HL-60/S4 (cell line): ENCODE results near the gene SLC25A51.

ENCODE experiments used
- in situ Hi-C: fragments of 300-500 bp; cut with MboI; formaldehyde crosslinking; loops from 2 replicates; pipeline ENCODE4 v1.14.3; 2022; ENCODE audit warnings: low sequenced_read_pairs

The SLC25A51 gene, protein sequence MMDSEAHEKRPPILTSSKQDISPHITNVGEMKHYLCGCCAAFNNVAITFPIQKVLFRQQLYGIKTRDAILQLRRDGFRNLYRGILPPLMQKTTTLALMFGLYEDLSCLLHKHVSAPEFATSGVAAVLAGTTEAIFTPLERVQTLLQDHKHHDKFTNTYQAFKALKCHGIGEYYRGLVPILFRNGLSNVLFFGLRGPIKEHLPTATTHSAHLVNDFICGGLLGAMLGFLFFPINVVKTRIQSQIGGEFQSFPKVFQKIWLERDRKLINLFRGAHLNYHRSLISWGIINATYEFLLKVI

DNA sequence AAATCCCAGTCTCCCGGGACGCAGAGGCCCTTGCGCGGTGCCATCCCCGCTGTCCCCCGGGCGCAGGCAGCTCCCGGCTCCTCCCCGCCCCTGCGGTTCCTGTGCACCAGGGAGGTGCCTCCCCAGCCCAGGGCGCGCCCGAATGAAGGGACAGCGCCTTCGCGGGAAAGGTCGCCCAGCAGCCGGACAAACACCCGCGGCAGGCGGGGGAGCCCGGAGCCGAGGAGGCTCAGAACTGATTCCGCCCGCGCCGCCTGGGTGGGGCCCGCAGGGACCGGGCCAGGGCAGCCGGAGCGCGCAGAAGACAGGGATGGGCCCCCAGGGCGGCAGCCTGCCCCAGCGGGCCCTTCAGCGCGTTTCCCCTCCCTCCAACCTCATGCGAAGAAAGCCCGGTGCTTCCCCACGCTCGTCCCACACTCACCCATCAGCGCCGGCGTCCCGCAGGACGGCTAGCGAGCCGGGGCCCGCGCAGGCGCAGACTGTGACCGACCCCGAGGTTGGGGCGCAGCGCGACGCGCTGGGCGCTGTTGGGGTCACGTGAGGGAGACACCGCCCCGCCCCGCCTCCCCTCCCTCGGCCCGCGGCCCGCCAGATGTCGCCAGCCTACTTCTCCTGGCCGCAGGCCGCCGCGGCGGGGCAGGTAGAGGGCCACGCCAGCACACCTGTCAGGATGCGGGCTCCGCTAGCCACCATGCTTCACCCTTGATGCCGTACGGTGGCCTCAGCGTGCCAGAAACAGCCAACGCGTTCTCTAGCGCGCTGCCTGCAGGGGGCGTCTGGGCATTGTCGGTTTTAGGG lies at the start of gene SLC25A51:
Gene SLC25A51 (minus strand): TSS at position 481 of the 798 bp plus-strand sequence. CDS start 15,577 bp downstream, outside the sequence.
- in situ Hi-C loops = loop anchor here (25.0 kb wide), 1 partner anchor 258 kb away; no protein-coding TSS in a partner anchor

DNA sequence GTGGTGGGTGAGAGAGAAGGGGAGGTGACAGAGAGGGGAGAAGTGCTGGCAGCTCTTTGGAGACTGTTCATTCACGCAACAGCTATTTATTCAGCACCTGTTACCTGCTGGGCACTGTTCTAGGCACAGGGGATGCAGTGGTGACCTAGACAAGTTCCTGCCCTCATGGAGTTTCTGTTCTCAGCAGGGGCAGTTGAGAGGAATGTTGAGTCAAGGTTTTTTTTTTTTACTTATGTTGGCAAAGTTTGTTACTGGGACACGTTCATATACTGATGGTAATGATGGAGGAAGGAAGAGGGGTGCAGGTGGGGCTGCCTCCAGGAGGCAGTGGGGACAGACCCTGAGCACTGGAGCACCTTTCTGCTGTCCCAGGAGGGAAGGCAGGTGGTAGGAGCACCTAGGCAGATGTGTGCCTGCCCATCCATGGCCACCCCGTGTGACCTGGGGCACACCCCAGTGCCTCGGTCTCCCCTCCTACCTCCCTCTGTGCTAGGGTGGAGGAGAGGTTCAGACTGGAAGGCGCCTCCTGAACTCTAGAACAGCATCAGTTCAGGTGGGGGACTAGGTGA lies 49.4 kb upstream of the SLC25A51 start:
- in situ Hi-C loops = no loop called here

DNA sequence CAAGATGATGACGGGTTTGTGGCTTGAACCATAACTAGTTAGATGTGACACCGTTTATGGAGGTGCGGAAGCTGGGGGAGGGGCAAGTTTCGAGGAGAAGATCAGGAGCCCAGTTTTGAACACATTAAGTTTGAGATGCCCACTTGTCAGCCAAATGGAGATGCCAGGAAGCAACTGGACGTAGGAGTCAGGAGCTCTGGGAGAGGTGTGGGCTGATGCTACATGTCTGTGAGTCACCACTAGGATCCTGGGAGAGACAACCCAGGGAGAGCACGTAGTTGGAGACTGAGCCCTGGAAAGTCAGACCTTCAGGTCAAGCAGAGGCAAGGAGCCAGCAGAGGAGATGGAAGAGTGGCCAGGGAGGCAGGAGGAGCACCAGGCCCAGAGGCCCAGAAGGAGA lies 48.8 kb upstream of the SLC25A51 start:
- in situ Hi-C loops = no loop called here

DNA sequence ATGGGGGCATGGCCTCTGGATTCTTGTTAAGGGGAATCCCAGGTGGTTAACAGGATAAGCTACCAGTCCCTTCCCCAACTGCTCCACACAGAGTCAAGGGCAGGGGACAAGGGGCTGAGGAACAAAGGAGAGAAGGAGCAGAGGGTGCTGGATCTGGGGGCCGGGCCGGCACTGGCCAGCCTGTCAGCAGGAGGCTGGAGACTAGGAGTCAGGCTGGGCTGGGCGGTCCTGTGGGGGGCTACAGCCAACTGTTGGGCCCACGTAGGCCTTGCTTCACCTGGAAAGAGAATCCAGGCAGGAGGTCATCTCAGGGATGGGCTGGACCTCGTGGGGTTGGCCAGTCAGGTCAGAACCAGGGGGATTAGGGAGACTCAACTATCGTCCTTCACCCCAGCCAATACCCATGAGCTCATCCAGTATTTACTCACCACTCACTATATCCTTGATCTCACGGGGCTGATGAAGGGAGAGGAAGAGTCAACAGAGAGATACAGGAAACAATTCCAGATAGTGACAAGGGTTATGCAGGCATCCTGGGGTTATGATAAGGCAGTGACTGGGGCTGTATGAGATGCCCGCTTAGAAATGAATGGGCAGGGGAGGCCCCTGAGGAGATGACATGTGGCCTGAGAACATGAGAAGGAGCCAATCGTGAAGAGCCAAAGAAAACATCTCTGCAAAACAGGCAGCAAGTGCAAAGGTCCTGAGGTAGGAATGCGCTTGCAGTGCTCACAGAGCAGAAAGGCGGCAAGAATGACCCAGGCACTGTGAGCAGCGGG lies 47.9 kb upstream of the SLC25A51 start:
- in situ Hi-C loops = no loop called here

DNA sequence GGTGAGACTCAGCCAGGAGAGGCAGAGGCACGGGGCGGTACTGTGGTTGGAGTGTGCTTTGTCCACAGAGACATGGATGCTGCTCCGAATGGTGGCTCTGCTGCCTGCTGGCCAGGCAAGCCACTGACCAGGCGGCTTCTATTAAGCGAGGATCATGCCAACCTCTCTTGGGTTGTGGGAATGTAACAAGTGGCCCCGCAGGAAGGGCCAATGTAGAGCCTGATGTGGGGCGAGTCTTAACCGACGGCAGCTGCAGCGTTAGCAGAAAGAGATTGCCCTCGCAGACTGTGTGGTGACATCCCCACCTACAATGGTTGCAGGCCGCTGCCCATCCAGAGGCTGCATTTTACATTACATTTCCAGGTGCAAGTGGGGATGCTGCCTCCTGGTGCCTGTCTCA lies 46.6 kb upstream of the SLC25A51 start:
- in situ Hi-C loops = no loop called here

DNA sequence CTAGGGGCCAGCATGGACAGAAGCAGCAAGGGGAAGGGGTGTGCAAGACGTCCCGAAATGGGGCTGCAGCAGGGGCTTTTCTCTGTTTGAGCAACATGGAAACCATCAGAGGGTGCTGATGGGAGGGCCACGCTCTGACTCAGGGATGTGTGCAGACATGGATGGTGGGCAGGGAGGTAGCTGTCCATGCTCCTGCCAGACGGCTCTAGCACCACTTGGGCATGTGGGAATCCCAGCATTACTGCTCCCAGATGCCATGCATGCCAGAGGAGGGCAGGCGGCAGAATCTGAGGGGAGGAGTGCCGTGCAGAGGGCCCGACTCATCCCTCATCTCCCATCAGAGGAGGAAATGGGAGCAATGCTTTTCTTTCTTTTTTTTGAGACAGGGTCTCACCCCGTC lies 45.6 kb upstream of the SLC25A51 start:
- in situ Hi-C loops = no loop called here

DNA sequence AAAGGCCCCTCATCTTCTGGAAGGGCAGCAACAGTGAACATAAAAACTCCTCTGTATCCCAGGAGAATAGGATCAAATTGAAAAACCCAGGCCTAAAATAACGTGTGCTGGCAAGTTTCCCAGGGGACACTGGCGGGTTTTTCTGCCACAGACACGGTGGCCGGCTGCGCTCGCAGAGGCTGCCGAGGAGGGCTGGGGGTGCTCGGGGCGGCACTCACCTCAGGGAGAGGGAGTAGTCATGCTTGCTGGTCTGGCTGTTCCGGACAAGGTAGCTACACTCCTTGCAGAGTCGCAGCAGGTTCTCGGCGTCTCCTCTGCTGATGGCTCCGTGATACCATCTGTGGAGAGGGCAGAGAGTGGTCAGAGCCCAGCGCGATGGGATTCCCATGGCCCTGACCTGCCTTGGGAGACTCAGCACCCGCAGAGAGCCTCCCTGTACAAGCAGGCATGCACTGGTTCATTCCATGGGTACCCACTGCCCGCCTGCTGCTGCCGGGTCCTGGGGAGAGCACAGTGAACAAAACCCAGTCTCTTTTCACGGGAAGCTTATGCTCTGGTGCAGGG lies 44.6 kb upstream of the SLC25A51 start:
- in situ Hi-C loops = no loop called here

DNA sequence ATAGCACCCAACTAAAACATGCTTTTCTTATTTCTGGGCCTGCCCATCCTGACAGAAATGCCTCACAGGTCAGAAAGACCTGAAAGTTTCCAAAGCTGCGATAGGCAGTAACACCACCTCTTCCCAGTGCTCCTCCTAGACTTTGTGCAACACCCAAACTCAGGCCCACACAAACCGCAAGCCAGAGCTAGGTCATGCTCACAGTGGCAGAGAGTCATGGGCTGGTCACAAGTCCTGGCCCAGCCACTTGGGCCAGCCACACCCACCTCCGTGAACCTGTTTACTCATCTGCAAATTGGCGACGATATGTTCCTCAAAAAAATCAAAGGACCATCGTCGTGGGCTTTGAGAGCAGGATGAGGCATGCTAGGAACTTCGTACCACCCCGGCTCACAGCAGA lies 44.0 kb upstream of the SLC25A51 start:
- in situ Hi-C loops = no loop called here

DNA sequence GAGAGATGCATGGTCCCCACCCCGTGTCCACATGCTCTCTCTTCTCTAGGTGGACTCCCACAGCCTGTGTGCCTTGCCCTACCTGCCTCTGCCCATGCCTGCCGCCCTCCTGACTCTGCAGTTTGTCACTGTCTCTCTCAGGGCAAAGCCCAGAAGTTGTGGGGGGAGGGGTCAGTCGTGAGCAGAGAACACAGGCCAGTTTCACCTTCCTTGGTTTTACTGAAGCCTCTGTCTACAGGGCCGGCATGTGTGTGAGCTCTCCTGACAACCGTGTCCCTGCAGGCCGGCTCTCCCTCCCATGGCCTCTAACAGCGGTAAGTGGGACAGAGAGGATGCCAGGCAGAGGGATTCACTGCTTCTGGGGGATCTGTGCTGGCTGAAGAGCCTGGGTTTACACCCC lies 43.5 kb upstream of the SLC25A51 start:
- in situ Hi-C loops = no loop called here

DNA sequence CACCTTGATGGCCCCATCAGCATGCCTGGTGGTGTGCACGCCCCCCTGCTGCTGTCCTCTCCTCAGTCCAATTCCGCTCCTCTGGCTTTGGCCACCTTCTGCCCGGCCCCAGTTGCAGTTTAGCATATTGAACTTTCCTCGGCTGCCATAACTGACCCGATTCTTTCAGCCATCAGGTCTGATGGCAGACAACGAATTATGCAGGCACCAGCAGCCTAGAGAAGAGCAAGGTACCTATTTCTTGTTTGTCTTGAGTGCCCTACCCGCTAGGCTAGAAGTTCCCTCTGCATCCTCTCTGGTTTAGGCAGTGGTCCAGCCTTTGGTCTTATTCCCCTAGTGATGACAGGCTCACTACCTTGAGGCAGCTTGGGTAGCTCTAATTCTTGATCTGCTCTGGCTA lies 43.0 kb upstream of the SLC25A51 start:
- in situ Hi-C loops = no loop called here

DNA sequence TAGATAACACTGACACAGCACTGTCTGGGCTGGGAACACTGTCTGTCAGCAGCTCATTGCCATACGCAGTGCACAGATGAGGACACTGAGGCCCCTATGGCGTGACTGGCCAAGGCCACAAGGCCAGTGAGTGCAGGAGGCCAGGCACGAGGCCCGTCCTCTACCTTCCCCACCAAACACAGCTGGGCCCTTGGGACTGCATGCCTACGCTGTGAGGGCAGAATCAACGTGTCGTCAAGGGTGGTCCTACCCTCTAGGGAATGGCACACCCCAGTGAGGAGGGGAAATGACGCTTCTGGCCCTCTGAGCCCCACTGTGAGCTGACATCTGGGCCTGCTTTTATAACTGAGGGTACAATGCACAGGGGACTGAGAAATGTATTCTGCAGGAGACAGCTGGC lies 42.1 kb upstream of the SLC25A51 start:
- in situ Hi-C loops = no loop called here

DNA sequence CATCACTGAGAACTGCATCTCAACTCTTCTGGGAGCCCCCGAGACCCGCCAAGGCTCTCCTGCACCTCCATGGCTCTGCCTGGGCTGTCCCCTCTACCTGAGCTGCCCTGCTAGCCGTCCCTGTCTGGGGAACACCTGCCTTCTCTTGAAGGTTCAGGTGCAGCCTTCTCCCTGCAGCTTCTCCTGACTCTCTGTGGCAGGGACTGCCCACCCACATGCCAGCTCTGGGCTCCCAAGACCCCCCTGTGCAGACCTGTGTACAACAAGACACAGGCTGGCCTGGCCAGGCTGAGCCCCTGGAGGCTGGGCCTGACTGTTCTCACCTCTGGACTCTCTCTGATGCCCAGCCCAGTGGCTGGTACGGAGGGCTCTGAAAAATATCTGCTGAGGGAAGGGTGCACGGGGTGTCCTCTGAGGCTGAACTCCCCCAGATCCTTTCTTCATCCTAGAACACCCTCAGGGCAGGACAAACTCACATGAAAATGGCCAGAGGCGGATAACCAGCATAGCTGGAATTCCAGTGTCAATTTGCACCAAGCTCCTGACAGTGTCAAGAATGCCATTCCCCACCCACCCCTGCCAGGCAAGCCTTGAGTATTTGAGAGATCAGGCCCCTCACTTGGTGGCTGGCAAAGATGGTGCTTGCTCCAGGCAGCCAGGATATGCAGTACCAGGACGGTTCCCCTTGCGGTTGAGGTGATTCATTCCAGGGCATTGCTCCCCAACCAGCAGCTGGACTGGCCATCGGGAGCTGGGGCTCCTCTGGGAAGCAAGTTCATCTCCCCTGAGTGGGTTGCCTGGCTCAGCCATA lies 40.9 kb upstream of the SLC25A51 start:
- in situ Hi-C loops = no loop called here

DNA sequence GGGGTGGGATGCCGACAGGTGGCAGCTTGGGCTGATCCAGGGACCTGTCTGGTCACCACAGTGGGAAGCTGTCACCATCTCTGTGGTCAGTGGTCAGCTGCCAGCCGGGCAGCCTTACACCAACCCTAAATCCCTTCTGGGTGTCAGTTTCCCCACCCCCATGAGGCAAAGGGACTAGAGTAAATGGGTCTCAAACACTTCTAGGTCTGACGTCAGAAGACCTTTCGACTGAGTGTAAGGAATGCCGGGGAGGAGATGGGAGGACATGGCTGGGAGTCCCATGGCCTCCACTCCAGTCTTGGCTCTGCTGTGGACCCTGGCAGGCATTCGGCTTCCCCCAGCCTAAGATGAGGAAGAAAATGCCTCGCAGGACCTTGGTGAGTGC lies 40.3 kb upstream of the SLC25A51 start:
- in situ Hi-C loops = no loop called here

DNA sequence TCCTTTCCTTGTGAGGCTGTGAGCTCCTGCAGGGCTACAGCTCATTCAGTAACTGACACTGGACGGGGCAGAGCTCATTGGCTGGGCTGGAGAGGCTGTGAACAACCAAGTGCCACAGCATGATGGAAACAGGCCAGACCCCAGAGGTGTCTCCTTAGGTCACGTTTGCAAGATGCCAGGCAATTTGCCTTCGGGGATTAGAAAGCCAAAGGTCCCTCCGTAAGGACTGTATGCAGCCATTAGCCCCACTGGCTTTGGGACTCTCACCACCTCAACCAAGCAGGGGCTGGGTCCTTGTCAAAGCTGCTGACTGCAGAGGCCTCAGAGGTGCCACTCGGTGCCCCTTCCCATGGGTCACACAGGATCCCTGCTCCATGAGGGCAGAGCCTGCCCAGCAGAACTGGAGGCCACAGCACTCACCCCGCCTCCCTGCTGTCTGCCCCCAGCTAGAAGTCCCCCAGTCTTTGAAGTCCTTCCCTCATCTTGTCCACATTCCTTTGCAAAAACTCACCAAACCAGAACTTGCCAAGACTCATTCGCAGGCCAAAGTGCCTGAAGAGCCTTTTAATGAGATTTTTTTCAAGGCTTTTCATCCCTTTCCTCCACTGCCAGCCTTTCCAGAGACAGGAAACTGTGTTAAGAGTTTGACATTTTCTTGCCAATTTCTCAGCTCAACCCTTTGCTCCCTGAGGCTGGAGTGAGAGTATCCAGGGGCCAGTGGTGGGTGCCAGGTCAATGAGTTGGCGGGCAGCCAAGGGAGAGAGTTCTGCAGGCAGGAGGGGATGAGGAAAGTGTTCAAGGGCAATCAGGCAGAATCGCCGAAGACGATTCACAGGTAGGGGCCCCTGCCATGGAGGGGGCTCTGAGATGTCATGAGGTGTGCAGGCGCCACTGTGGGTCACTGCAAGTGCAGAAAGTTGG lies 39.7 kb upstream of the SLC25A51 start:
- in situ Hi-C loops = no loop called here

DNA sequence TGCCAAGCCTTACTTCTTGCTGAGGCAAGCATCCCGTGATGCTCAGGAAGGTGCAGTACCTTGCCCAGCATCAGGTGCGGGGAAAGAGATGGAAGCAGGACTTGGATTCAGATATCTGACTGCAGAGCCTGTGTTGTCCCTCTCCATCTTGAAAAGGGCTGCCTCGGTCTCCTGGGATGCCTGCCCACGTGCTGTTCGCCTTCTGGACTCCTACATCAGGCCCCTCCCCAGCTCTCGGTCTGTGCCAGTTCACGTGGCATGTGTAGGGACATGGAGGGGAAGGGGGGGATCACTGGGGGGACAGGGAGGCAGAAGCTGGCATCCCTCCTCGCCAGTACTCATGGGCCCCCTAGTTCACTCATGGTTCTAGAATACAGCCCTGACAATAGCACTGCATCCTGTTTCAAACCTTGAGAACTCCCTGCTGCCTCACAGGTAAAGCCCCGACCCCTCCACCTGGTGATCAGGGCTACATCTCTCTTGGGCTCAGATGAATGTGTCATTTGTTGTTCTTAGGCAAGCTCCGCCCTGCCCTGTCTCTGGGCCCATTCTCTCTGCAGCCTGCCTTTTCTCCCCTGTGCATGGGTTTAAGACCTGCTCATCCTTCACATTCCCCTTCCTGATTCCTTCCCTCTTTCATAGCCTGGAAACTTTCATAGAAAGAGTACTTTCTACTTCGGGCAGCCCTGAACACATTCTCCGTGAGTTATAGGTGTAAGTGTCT lies 38.9 kb upstream of the SLC25A51 start:
- in situ Hi-C loops = no loop called here

DNA sequence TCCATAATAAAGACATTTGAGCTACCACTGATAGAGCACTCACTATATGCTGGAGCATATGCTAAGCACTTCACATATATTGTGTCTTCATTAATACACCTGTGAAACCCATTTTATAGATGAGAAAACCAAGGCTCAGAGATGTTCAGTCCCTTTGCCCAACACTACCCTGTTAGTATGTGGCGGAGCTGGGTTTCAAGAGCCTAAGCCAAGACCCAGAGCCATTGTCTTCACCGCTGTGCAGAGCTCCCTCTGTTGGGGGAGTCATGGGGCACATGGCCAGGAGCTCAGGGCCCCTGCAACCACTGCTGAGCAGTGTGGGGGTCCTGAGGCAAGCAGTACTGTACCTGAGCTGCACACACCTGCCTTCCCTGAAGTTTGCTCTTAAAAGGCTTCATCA lies 37.3 kb upstream of the SLC25A51 start:
- in situ Hi-C loops = no loop called here

DNA sequence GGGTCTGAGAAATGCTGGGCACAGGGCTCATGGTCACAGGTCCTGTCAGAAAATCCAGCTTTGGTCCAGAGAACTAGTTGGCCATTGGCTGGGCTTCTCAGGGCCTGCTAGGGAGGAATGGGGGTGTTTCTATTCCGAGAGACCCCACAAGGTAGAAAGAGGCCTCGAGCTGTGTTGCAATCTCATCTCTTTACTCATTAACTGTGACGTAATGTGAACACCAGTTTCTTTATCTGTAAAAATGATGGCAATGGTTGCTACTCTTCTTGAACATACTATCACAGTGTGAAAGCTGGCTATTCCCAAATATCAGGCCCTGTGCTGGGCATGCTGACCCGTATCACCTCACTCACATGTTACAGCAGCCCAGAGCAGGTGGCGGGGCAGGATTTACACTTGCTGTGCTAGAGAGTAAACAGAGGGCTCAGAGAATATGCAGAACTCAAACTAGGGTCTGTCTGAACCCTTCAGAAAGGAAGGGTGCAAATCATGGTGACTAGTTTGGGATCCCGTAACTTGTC lies 35.7 kb upstream of the SLC25A51 start:
- in situ Hi-C loops = no loop called here
